ENCODE results near the gene SGK1. TPM values are rescaled to one million over a fixed set of nuclear protein-coding genes. Genes with fewer than 3 reads are reported as not detected.

SGK1 gene
- polyA plus RNA-seq, 2 of the 4 experiments (the other 2 are of a cell fraction) = 41.3 to 131 TPM

GRCh38 chr6:134315189-134315588 is 2.7 kb downstream of the SGK1 start:
- no peak for FAIRE-seq
- POLR2A ChIA-PET = no interaction called here
- Histone ChIP-seq H3K4me3 (no peak overlapping the region), H3K4me1 (peaks cover 9% of the 10 kb centered on the region; the same call in 2 of the 3 replicates), H3K4me2 (no peak overlapping the region), H3K9me3 (no peaks in the 10 kb centered on the region), H3K27ac (no peak overlapping the region)
- ATAC-seq = no peak
- CTCF ChIA-PET = no interaction called here
- TF ChIP-seq ELK1 (IDR thresholded peaks at IDR 0.05; ENCODE audit: low read depth, low read length) = no peak
- no peak for TF ChIP-seq JUN (IDR thresholded peaks at IDR 0.05)
- TF ChIP-seq PHF8 (IDR thresholded peaks at IDR 0.05; ENCODE audit: borderline replicate concordance, low read depth) = no peak
- TF ChIP-seq HOXB13 (CRISPR knock-in tag; IDR thresholded peaks at IDR 0.05; ENCODE audit: low read depth) = no peak
- no peak for TF ChIP-seq CHD2 (IDR thresholded peaks at IDR 0.05; ENCODE audit: low read length, partially characterized antibody)
- no peak for TF ChIP-seq RARB (CRISPR knock-in tag; IDR thresholded peaks at IDR 0.05)
- no peak for TF ChIP-seq EHMT2 (IDR thresholded peaks at IDR 0.05; ENCODE audit: low read depth)
- WGBS (ENCODE audit: missing lambda C conversion rate) = 93% methylated on average over 1 of the region's 1 CpG
- no peak for DNase-seq (ENCODE audit: low read depth in 1 of 2, low spot score in 1 of 2)

GRCh38 chr6:134314006-134314821 is 3.7 kb downstream of the SGK1 start:
- Histone ChIP-seq H3K4me1 (peaks cover 9% of the 10 kb centered on the region; the same call in 2 of the 3 replicates), H3K4me2 (no peak overlapping the region), H3K27ac (no peak overlapping the region), H3K9me3 (no peaks in the 10 kb centered on the region), H3K4me3 (no peak overlapping the region)
- no peak for ATAC-seq
- ChIA-PET POLR2A (no interaction called here), CTCF (no interaction called here)
- FAIRE-seq = no peak
- TF ChIP-seq NPAS2 (CRISPR knock-in tag; IDR thresholded peaks at IDR 0.05; ENCODE audit: borderline replicate concordance) (no peak), EP300 (IDR thresholded peaks at IDR 0.05) (no peak), ATOH8 (CRISPR knock-in tag; IDR thresholded peaks at IDR 0.05; ENCODE audit: low read depth) (no peak), MAFK (IDR thresholded peaks at IDR 0.05; ENCODE audit: partially characterized antibody) (no peak)
- 86% methylated on average over 4 of the region's 4 CpGs for WGBS (ENCODE audit: missing lambda C conversion rate)
- DNase-seq (ENCODE audit: low read depth in 1 of 2, low spot score in 1 of 2) = no peak

- Histone ChIP-seq H3K4me3 (no peak overlapping the region), H3K4me1 (no peaks in the 10 kb centered on the region), H3K4me2 (no peak overlapping the region), H3K27ac (no peak overlapping the region), H3K9me3 (no peaks in the 10 kb centered on the region)
- TF ChIP-seq TFCP2L1 (CRISPR knock-in tag; IDR thresholded peaks at IDR 0.05) = no peak
- no peak for TF ChIP-seq FOSL2 (IDR thresholded peaks at IDR 0.05)
- no peak for TF ChIP-seq FOSL2 (CRISPR knock-in tag; IDR thresholded peaks at IDR 0.05)
- TF ChIP-seq EP300 (IDR thresholded peaks at IDR 0.05) = no peak
- no peak for TF ChIP-seq RARB (CRISPR knock-in tag; IDR thresholded peaks at IDR 0.05)
- no peak for TF ChIP-seq POLR2AphosphoS2 (conservative IDR thresholded peaks at IDR 0.05; ENCODE audit: low read length)
- TF ChIP-seq CEBPB (IDR thresholded peaks at IDR 0.05) = no peak
- TF ChIP-seq EHMT2 (IDR thresholded peaks at IDR 0.05; ENCODE audit: low read depth) = no peak
- no peak for TF ChIP-seq MAX (IDR thresholded peaks at IDR 0.05)
- TF ChIP-seq HES2 (IDR thresholded peaks at IDR 0.05) = no peak
- no peak for TF ChIP-seq MYC (IDR thresholded peaks at IDR 0.05; ENCODE audit: borderline replicate concordance, low read length)
- no peak for TF ChIP-seq PHF8 (IDR thresholded peaks at IDR 0.05; ENCODE audit: borderline replicate concordance, low read depth)
- no peak for TF ChIP-seq ZC3H11A (IDR thresholded peaks at IDR 0.05)
- no peak for TF ChIP-seq CHD4 (IDR thresholded peaks at IDR 0.05; ENCODE audit: borderline replicate concordance)
- no peak for TF ChIP-seq RCOR1 (IDR thresholded peaks at IDR 0.05; ENCODE audit: low read depth, low read length)
- TF ChIP-seq USF2 (IDR thresholded peaks at IDR 0.05) = no peak
- TF ChIP-seq CHD2 (IDR thresholded peaks at IDR 0.05; ENCODE audit: low read length, partially characterized antibody) = no peak
- TF ChIP-seq PBX3 (IDR thresholded peaks at IDR 0.05) = no peak
- ATAC-seq (no peak), FAIRE-seq (no peak), DNase-seq (ENCODE audit: low read depth in 1 of 2, low spot score in 1 of 2) (no peak)
- ChIA-PET POLR2A (no interaction called here), CTCF (interaction anchor here (0.6 kb wide), 1 partner anchor 22 kb away, joined by 4 read pairs; no protein-coding TSS in a partner anchor)
- whole genome bisulfite sequencing (ENCODE audit: missing lambda C conversion rate) = 74% methylated on average over 7 of the region's 7 CpGs
Observed at GRCh38 chr6:134312038-134312660, 5.8 kb downstream of the SGK1 start.
